HFFc6 (cell line): ENCODE measurements around the gene LRP1B. TPM values are rescaled to one million over a fixed set of nuclear protein-coding genes. Genes with fewer than 3 reads are reported as not detected.

Source experiments
- DNase-seq: peaks from one replicate; pipeline ENCODE4 v3.0.0-alpha.2; 2018
- H3K27ac Mint-ChIP-seq: 2 replicates; pipeline ENCODE4 v1.8.0; 2020; ENCODE audit warnings: mild to moderate bottlenecking, mixed read lengths
- H3K27me3 Mint-ChIP-seq: 2 replicates; pipeline ENCODE4 v1.8.0; 2021; ENCODE audit warnings: mild to moderate bottlenecking, moderate library complexity, mixed read lengths; ENCODE audit not compliant: insufficient read depth
- H3K36me3 Mint-ChIP-seq: 2 replicates; pipeline ENCODE4 v1.8.0; 2021; ENCODE audit warnings: low read depth, mixed read lengths
- H3K4me1 Mint-ChIP-seq: 2 replicates; pipeline ENCODE4 v1.8.0; 2020; ENCODE audit warnings: low read depth, mixed read lengths
- H3K4me3 Mint-ChIP-seq: 2 replicates; pipeline ENCODE4 v1.8.0; 2020; ENCODE audit warnings: mild to moderate bottlenecking, moderate library complexity, mixed read lengths
- H3K9me3 Mint-ChIP-seq: 2 replicates; pipeline ENCODE4 v1.8.0; 2020; ENCODE audit warnings: mild to moderate bottlenecking, mixed read lengths
- CTCF ChIP-seq: fragments of 200-600 bp; sonication (generic); IDR thresholded peaks from 2 replicates; pipeline ENCODE4 v1.5.0; 2021; ENCODE audit warnings: antibody characterized with exemption, mild to moderate bottlenecking
- total RNA-seq, 6 experiments: library from RNA; stranded (reverse); fragmentation: NEBNext Ultra II Directional; extraction: Animal tissue kit (Norgen Biotek cat#: 25700); gene quantifications; 2 replicates in 1 of 6; 3 replicates in 5 of 6; pipeline ENCODE4 v1.2.3, GENCODE V29; 2021

The LRP1B gene
- total RNA-seq, 6 experiments from 2014 or later = not detected

- H3K27ac Mint-ChIP-seq = no peak overlapping the region
- H3K4me3 Mint-ChIP-seq = no peak overlapping the region
- H3K9me3 Mint-ChIP-seq = peaks cover 26% of the 10 kb centered on the region
- H3K4me1 Mint-ChIP-seq = peaks cover 18% of the 10 kb centered on the region; the same call in 1 of the 2 replicates
- no peaks in the 10 kb centered on the region for H3K27me3 Mint-ChIP-seq
- no peak for DNase-seq
- no peaks in the 10 kb centered on the region for H3K36me3 Mint-ChIP-seq
- no peak for TF ChIP-seq CTCF
Measured at GRCh38 chr2:141493936-141494335, 636.9 kb downstream of the LRP1B start.

GRCh38 chr2:141492816-141493215, 638.0 kb downstream of the LRP1B start:
- DNase-seq = no peak
- peaks cover 10% of the 10 kb centered on the region; the same call in 1 of the 2 replicates for H3K4me1 Mint-ChIP-seq
- no peak overlapping the region for H3K27ac Mint-ChIP-seq
- no peaks in the 10 kb centered on the region for H3K36me3 Mint-ChIP-seq
- H3K4me3 Mint-ChIP-seq = no peak overlapping the region
- peaks cover 21% of the 10 kb centered on the region for H3K9me3 Mint-ChIP-seq
- TF ChIP-seq CTCF = no peak
- no peaks in the 10 kb centered on the region for H3K27me3 Mint-ChIP-seq

- no peak for DNase-seq
- peaks cover 5% of the 10 kb centered on the region; the same call in 1 of the 2 replicates for H3K4me1 Mint-ChIP-seq
- no peak overlapping the region for H3K27ac Mint-ChIP-seq
- no peak for TF ChIP-seq CTCF
- no peak overlapping the region for H3K4me3 Mint-ChIP-seq
- H3K36me3 Mint-ChIP-seq = no peaks in the 10 kb centered on the region
- no peaks in the 10 kb centered on the region for H3K27me3 Mint-ChIP-seq
- peaks cover 10% of the 10 kb centered on the region for H3K9me3 Mint-ChIP-seq
Measured at GRCh38 chr2:141490886-141491285, 639.9 kb downstream of the LRP1B start.

GRCh38 chr2:141482697-141483096, 648.1 kb downstream of the LRP1B start:
- no peaks in the 10 kb centered on the region for H3K36me3 Mint-ChIP-seq
- no peak for TF ChIP-seq CTCF
- H3K27ac Mint-ChIP-seq = no peak overlapping the region
- no peaks in the 10 kb centered on the region; the same call in 1 of the 2 replicates for H3K27me3 Mint-ChIP-seq
- H3K9me3 Mint-ChIP-seq = peaks cover 5% of the 10 kb centered on the region; the same call in 1 of the 2 replicates
- H3K4me3 Mint-ChIP-seq = no peak overlapping the region
- no peaks in the 10 kb centered on the region for H3K4me1 Mint-ChIP-seq
- no peak for DNase-seq

- no peak for DNase-seq
- no peak for TF ChIP-seq CTCF
- Mint-ChIP-seq H3K27me3 (peaks cover 2% of the 10 kb centered on the region), H3K4me1 (no peaks in the 10 kb centered on the region), H3K36me3 (no peaks in the 10 kb centered on the region; the same call in 1 of the 2 replicates), H3K27ac (no peak overlapping the region), H3K4me3 (no peak overlapping the region), H3K9me3 (peaks cover 21% of the 10 kb centered on the region)
Measured at GRCh38 chr2:141475801-141476200, 655.0 kb downstream of the LRP1B start.

- no peak overlapping the region for H3K27ac Mint-ChIP-seq
- peaks cover 15% of the 10 kb centered on the region for H3K9me3 Mint-ChIP-seq
- no peak overlapping the region for H3K4me3 Mint-ChIP-seq
- no peaks in the 10 kb centered on the region; the same call in 1 of the 2 replicates for H3K36me3 Mint-ChIP-seq
- DNase-seq = no peak
- no peaks in the 10 kb centered on the region for H3K27me3 Mint-ChIP-seq
- no peak for TF ChIP-seq CTCF
- H3K4me1 Mint-ChIP-seq = no peaks in the 10 kb centered on the region
Measured at GRCh38 chr2:141468761-141469160, 662.1 kb downstream of the LRP1B start.
